Fibroblast of pulmonary artery (primary cell): Measurements from ENCODE around the gene PRKRIP1.
A peak's percentile ranks its signal among the peaks of the same experiment; 100 is the strongest.
"Not testable (repeated sequence)": the region's sequence is repeated elsewhere in the genome, so short reads cannot be mapped to it uniquely, and the experiment has no call there.

Source experiments
- DNase-seq: peaks from one replicate; pipeline ENCODE4 v3.0.0-alpha.2; 2010; ENCODE audit warnings: low read depth
- H3K4me3 ChIP-seq: replicated peaks from 2 replicates; pipeline ENCODE4 v1.5.1; 2011; ENCODE audit warnings: low read depth, mild to moderate bottlenecking, control low read depth, low read length, moderate library complexity
- CTCF ChIP-seq: IDR thresholded peaks from 2 replicates; pipeline ENCODE4 v1.5.1; 2011; ENCODE audit warnings: mild to moderate bottlenecking, control low read depth, low read length, inconsistent platforms; ENCODE audit errors: missing control alignments

PRKRIP1 gene, protein sequence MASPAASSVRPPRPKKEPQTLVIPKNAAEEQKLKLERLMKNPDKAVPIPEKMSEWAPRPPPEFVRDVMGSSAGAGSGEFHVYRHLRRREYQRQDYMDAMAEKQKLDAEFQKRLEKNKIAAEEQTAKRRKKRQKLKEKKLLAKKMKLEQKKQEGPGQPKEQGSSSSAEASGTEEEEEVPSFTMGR

GRCh38 chr7:102395873-102396709, at the start of gene PRKRIP1:
Gene PRKRIP1, plus strand, starts transcription at chr7:102396363. Its CDS starts 49 bp downstream, at chr7:102396412.
- H3K4me3 ChIP-seq: peak within 1 kb of the TSS; percentile 98
- peak; percentile 93 for DNase-seq
- no peak for TF ChIP-seq CTCF

- not testable (repeated sequence) for H3K4me3 ChIP-seq, DNase-seq
Measured at GRCh38 chr7:102346983-102347382, 49.2 kb upstream of the PRKRIP1 start.

DNA sequence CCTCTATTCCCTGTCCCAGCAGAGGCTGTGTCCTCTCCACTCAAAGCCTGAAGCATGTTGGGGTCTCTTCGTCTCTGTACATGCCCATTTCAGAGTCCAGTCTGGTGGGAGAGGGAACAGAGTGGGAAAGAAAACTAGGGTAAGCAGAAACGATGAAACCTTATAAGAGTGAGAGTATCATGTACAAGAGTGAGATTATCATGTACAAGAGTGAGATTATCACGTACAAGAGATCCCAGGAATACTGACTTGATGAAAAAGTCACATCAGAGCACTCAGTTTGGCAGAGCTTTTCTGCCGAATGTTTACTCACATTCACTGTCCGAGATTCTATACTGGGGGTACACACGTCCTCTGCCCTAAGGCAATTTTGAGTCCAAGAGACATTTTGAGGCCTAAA, 39.8 kb upstream of the PRKRIP1 start, which contains the start of gene SPDYE6:
Gene SPDYE6, minus strand, starts transcription at position 101 of the 400 bp plus-strand sequence. CDS start 421 bp downstream, outside the sequence.
- DNase-seq: not testable (repeated sequence)

DNA sequence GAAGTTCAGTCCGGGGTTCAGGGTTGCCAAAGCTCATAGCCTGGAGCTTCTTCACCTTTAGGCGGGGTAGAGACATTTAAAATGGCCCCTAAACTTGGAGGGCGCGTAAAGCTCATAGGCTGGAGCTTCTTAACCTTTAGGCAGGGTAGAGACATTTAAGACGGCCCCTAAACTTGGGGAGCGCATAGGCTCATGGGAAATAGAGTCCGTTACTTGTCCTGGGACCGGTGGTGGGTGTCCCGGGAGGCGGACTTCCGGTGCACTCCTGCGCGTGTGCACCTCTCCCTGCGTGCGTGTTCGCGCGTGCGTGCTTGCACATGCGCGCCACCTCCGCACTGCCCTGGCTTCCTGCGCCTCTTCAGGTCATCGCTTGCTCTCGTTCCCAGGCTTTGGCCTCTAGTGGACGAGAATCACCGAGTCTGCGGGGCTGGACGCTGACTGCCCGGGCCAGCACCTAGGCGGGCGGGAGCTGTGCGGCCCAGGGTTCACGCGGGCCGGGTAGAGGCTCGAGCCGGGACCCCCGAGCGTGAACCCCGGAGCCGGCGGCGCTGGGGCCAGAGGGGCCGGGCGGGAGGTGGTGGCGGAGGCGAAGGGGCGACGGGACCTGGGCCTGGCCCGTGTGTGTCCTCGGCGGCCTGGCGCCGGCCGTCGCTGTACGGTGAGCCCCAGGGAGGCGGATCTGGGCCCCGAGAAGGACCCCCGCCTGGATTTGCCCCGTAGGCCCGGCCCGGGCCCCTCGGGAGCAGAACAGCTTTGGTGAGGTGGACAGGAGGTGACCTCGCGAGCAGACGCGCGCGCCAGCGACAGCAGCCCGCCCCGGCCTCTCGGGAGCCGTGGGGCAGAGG, 32.4 kb upstream of the PRKRIP1 start:
- peak overlapping the region; percentile 62 for H3K4me3 ChIP-seq
- DNase-seq: peak; percentile 99
- TF ChIP-seq CTCF: peak; percentile 9

More for the DNA sequence above, 39.8 kb upstream of the PRKRIP1 start, which contains the start of gene SPDYE6:
- not testable (repeated sequence) for H3K4me3 ChIP-seq

DNA sequence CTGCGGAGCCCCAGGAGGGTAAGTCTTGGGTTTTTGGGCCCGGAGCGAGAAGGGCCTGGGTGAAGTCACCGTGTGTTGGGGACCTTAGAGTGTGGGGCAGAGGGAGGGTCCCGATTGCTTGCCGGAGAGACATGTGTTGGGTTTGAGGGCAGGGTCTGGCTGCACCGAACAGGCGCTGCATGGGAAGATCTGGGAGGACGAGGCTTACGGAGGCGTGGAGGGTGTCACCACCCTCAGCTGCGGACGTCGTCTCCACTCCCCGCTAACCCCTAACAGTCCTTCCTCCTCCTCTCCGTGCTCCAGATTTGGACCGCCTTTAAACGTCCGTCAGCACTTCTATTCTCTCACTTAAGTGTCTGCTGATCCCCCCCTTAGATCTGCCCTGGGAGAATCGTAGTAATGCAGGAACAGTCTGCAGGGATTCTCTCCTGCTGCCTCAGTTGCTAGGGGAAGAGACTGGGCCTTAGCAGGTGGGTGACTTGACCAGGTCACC, 31.7 kb upstream of the PRKRIP1 start:
- not testable (repeated sequence) for DNase-seq
- H3K4me3 ChIP-seq: peak overlapping the region; percentile 62

DNA sequence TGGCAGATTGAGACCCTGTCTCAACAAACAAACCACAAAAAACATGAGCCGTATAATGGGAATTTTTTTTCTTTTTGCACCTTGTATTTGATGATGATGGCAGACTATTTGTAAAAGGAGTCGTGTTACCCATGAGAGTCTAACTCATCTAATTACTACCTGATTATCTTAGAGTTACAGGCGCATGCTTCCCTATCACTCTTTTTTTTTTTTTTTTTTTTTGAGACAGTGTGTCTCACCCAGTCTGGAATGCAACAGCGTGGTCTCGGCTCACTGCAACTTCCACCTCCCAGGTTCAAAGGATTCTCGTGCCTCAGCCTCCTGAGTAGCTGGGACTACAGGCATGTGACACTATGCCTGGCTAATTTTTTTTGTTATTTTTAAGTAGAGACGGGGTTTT, 30.8 kb upstream of the PRKRIP1 start:
- not testable (repeated sequence) for DNase-seq, H3K4me3 ChIP-seq

DNA sequence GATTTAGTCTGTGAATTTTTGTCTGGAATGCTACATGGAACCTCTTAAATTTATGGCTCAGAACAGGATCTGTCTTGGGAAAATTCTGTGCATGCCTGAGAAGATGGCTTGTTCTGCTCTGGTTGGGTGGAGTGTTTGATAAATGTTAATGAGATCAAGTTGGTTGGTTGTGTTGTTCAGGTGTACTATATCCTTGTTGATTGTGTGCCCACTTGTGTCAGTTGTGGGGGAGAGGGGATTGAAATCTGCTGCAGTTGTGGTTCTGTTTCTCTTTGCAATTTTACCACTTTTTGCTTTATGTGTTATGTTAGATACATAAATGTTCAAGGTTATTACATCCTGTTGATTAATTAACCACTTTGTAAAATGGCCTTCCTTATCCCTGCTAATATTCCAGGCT, 26.1 kb upstream of the PRKRIP1 start:
- DNase-seq, H3K4me3 ChIP-seq: not testable (repeated sequence)

- DNase-seq, H3K4me3 ChIP-seq: not testable (repeated sequence)
Measured at GRCh38 chr7:102372796-102373195, 23.4 kb upstream of the PRKRIP1 start.

- no peak for TF ChIP-seq CTCF
- DNase-seq: no peak
- H3K4me3 ChIP-seq: no peak overlapping the region
Measured at GRCh38 chr7:102376964-102377466, 19.1 kb upstream of the PRKRIP1 start.

DNA sequence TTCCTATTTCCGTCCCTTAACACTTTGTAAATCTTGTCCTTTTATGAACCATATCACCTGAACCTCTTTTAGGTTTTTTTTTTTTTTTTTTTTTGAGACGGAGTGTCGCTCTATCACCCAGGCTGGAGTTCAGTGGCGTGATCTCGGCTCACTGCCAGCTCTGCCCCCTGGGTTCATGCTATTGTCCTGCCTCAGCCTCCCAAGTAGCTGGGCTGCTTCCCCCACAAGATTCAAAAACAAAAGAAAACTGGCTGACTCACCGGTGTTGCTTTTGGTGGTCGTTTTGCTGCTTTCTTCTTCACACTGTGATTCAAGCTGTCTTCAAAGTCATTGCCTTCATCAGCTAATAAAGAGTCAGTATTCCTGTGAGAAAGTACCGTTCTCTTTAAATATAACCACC, 15.3 kb upstream of the PRKRIP1 start:
- H3K4me3 ChIP-seq, DNase-seq: not testable (repeated sequence)

- not testable (repeated sequence) for H3K4me3 ChIP-seq, DNase-seq
Measured at GRCh38 chr7:102381696-102382425, 14.3 kb upstream of the PRKRIP1 start.
